ENCODE data around the gene CPT1A.

DNA sequence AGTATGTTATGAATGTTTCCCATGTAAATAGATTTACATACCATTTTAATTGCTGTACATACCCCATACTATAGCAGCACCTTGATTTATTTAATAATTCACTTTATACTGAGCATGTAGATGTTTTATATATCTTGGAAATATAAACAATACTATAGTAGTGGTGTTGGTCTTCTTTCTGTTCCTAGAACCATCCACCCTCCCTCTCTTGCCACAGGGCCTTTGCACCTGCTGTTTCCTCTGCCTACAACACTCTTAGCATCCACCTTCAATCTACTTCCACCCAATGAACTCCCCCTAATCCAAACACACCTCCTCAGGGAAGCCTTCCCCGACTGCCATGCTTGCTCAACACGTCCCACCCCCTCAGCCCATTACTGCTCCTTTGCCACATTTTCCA, 120.6 kb downstream of the CPT1A start:
- TF ChIP-seq, protein P1, sequence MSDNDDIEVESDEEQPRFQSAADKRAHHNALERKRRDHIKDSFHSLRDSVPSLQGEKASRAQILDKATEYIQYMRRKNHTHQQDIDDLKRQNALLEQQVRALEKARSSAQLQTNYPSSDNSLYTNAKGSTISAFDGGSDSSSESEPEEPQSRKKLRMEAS (IDR thresholded peaks at IDR 0.05; ENCODE audit: low read depth) = no peak
- TF ChIP-seq, protein P2, sequence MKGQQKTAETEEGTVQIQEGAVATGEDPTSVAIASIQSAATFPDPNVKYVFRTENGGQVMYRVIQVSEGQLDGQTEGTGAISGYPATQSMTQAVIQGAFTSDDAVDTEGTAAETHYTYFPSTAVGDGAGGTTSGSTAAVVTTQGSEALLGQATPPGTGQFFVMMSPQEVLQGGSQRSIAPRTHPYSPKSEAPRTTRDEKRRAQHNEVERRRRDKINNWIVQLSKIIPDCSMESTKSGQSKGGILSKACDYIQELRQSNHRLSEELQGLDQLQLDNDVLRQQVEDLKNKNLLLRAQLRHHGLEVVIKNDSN (IDR thresholded peaks at IDR 0.05; ENCODE audit: borderline replicate concordance, low read depth) = no peak
- TF ChIP-seq EP300 (IDR thresholded peaks at IDR 0.05; ENCODE audit: borderline replicate concordance in 1 of 2, low read depth in 1 of 2, low read length in 1 of 2) (no peak), YY1 (IDR thresholded peaks at IDR 0.05; ENCODE audit: low read depth) (no peak), RFX5 (IDR thresholded peaks at IDR 0.05; ENCODE audit: low read length) (no peak), FOXJ3 (CRISPR knock-in tag; IDR thresholded peaks at IDR 0.05) (no peak), RCOR1 (IDR thresholded peaks at IDR 0.05; ENCODE audit: low read length) (no peak), POLR2AphosphoS5 (IDR thresholded peaks at IDR 0.05; ENCODE audit: low read depth, low read length) (no peak), JUND (IDR thresholded peaks at IDR 0.05) (no peak)
- TF ChIP-seq, protein P3, sequence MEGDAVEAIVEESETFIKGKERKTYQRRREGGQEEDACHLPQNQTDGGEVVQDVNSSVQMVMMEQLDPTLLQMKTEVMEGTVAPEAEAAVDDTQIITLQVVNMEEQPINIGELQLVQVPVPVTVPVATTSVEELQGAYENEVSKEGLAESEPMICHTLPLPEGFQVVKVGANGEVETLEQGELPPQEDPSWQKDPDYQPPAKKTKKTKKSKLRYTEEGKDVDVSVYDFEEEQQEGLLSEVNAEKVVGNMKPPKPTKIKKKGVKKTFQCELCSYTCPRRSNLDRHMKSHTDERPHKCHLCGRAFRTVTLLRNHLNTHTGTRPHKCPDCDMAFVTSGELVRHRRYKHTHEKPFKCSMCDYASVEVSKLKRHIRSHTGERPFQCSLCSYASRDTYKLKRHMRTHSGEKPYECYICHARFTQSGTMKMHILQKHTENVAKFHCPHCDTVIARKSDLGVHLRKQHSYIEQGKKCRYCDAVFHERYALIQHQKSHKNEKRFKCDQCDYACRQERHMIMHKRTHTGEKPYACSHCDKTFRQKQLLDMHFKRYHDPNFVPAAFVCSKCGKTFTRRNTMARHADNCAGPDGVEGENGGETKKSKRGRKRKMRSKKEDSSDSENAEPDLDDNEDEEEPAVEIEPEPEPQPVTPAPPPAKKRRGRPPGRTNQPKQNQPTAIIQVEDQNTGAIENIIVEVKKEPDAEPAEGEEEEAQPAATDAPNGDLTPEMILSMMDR (IDR thresholded peaks at IDR 0.05) = no peak
- TF ChIP-seq, protein P4, sequence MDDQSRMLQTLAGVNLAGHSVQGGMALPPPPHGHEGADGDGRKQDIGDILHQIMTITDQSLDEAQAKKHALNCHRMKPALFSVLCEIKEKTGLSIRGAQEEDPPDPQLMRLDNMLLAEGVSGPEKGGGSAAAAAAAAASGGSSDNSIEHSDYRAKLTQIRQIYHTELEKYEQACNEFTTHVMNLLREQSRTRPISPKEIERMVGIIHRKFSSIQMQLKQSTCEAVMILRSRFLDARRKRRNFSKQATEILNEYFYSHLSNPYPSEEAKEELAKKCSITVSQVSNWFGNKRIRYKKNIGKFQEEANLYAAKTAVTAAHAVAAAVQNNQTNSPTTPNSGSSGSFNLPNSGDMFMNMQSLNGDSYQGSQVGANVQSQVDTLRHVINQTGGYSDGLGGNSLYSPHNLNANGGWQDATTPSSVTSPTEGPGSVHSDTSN (IDR thresholded peaks at IDR 0.05) = no peak

Data from SK-N-SH (cell line).